Activated CD8-positive, alpha-beta memory T cell treated with anti-CD3 and anti-CD28 coated beads for 36 hours (primary cell): ENCODE results near the gene PLA2G4A. TPM values are rescaled to one million over a fixed set of nuclear protein-coding genes. Genes with fewer than 3 reads are reported as not detected.

Experiments
- CTCF ChIA-PET: fragments of 350-600 bp; sonication (Branson Sonifier 250); formaldehyde crosslinking; loops from one replicate; lab custom pipeline; 2021; ENCODE audit warnings: antibody characterized with exemption; lab: Charles Lee
- POLR2A ChIA-PET: fragments of 350-600 bp; sonication (Branson Sonifier 250); formaldehyde crosslinking; loops from one replicate; lab custom pipeline; 2021; ENCODE audit warnings: antibody characterized with exemption; lab: Charles Lee
- total RNA-seq, 2 experiments: library from RNA; stranded (reverse); gene quantifications; one replicate each; pipeline ENCODE4 v1.2.3, GENCODE V29; 2021

The PLA2G4A gene
- total RNA-seq, 2 experiments from 2014 or later, result 0.78 to 0.94 TPM

- POLR2A ChIA-PET, result no interaction called here
- CTCF ChIA-PET, result no interaction called here
Measured at GRCh38 chr1:186957314-186957713, 128.6 kb downstream of the PLA2G4A start.

GRCh38 chr1:186958520-186958919 is 129.8 kb downstream of the PLA2G4A start:
- ChIA-PET POLR2A (no interaction called here), CTCF (no interaction called here)

- ChIA-PET CTCF (no interaction called here), POLR2A (no interaction called here)
Measured at GRCh38 chr1:186960861-186961260, 132.1 kb downstream of the PLA2G4A start.

- ChIA-PET CTCF (no interaction called here), POLR2A (no interaction called here)
Measured at GRCh38 chr1:186965847-186966246, 137.1 kb downstream of the PLA2G4A start.

GRCh38 chr1:186966456-186966855 is 137.7 kb downstream of the PLA2G4A start:
- CTCF ChIA-PET, result no interaction called here
- POLR2A ChIA-PET, result no interaction called here

GRCh38 chr1:186967656-186968394 is 139.1 kb downstream of the PLA2G4A start:
- CTCF ChIA-PET, result no interaction called here
- POLR2A ChIA-PET, result no interaction called here

- ChIA-PET POLR2A (no interaction called here), CTCF (no interaction called here)
Measured at GRCh38 chr1:186974774-186975181, 146.0 kb downstream of the PLA2G4A start.

- ChIA-PET CTCF (no interaction called here), POLR2A (no interaction called here)
Measured at GRCh38 chr1:186975220-186975619, 146.5 kb downstream of the PLA2G4A start.

- ChIA-PET CTCF (no interaction called here), POLR2A (no interaction called here)
Measured at GRCh38 chr1:186976700-186977099, 148.0 kb downstream of the PLA2G4A start.

- ChIA-PET CTCF (no interaction called here), POLR2A (no interaction called here)
Measured at GRCh38 chr1:186977266-186977957, 148.7 kb downstream of the PLA2G4A start.

- POLR2A ChIA-PET, result no interaction called here
- CTCF ChIA-PET, result no interaction called here
Measured at GRCh38 chr1:186978596-186979556, 150.1 kb downstream of the PLA2G4A start.

- CTCF ChIA-PET, result no interaction called here
- POLR2A ChIA-PET, result no interaction called here
Measured at GRCh38 chr1:186980400-186980799, 151.7 kb downstream of the PLA2G4A start.

- POLR2A ChIA-PET, result no interaction called here
- CTCF ChIA-PET, result no interaction called here
Measured at GRCh38 chr1:186982116-186982515, 153.4 kb downstream of the PLA2G4A start.

- ChIA-PET POLR2A (no interaction called here), CTCF (no interaction called here)
Measured at GRCh38 chr1:186983327-186983726, 154.6 kb downstream of the PLA2G4A start.

GRCh38 chr1:186984959-186985358 is 156.2 kb downstream of the PLA2G4A start:
- POLR2A ChIA-PET, result no interaction called here
- CTCF ChIA-PET, result no interaction called here

- POLR2A ChIA-PET, result no interaction called here
Measured at GRCh38 chr1:186985889-186986491, 157.2 kb downstream of the PLA2G4A start.

GRCh38 chr1:186987065-186987464 is 158.3 kb downstream of the PLA2G4A start:
- ChIA-PET POLR2A (no interaction called here), CTCF (interaction anchor here (1.3 kb wide), 2 partner anchors 505 to 583 kb away, joined by 3 to 4 read pairs; no protein-coding TSS in a partner anchor)

More at GRCh38 chr1:186985889-186986491, 157.2 kb downstream of the PLA2G4A start:
- CTCF ChIA-PET, result interaction anchor here (1.3 kb wide), 2 partner anchors 504 to 582 kb away, joined by 3 to 4 read pairs; no protein-coding TSS in a partner anchor

GRCh38 chr1:186987769-186988168 is 159.0 kb downstream of the PLA2G4A start:
- CTCF ChIA-PET, result no interaction called here
- POLR2A ChIA-PET, result no interaction called here

- ChIA-PET CTCF (no interaction called here), POLR2A (no interaction called here)
Measured at GRCh38 chr1:186993996-186994395, 165.2 kb downstream of the PLA2G4A start.
